ENCODE results near the gene SF1.

DNA sequence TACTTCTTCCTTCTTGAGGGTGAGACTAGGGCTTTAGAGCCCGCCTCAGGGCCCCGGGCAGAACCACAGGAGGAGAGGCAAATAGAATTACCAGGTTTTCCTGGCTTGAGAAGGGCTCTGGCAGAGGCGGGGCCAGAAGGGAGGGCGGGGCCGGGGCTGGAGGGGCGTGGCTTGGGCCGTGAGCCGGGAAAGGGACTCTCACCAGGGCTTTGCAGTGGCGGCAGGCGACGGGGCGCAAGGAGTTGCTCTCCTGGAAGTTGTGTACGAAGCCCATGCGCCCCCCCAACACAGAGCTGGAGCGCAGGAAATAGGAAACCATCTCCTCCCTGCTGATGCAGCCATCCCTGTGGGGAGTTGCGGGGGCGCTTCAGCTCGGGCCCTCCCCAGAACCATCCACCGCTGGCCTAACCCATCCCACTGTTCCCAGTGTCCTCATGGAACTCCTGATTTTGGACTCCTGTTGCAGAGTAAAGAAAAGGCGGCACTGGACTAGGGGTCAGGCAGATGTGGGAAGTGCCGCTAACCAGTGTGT, 48.4 kb downstream of the SF1 start:
- TF ChIP-seq, protein P1, sequence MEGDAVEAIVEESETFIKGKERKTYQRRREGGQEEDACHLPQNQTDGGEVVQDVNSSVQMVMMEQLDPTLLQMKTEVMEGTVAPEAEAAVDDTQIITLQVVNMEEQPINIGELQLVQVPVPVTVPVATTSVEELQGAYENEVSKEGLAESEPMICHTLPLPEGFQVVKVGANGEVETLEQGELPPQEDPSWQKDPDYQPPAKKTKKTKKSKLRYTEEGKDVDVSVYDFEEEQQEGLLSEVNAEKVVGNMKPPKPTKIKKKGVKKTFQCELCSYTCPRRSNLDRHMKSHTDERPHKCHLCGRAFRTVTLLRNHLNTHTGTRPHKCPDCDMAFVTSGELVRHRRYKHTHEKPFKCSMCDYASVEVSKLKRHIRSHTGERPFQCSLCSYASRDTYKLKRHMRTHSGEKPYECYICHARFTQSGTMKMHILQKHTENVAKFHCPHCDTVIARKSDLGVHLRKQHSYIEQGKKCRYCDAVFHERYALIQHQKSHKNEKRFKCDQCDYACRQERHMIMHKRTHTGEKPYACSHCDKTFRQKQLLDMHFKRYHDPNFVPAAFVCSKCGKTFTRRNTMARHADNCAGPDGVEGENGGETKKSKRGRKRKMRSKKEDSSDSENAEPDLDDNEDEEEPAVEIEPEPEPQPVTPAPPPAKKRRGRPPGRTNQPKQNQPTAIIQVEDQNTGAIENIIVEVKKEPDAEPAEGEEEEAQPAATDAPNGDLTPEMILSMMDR (IDR thresholded peaks at IDR 0.05 in 8 of 11, conservative IDR thresholded peaks at IDR 0.05 in 3 of 11) = no peak
- TF ChIP-seq POLR2A (IDR thresholded peaks at IDR 0.05) (no peak), POLR2AphosphoS5 (IDR thresholded peaks at IDR 0.05) (peak in 1 of 3 donors; percentile 33)
